Cardiac muscle cell (in vitro differentiated cells and primary cell): ENCODE data around the gene NAA20. TPM values are rescaled to one million over a fixed set of nuclear protein-coding genes. Genes with fewer than 3 reads are reported as not detected.
A peak's percentile ranks its signal among the peaks of the same experiment; 100 is the strongest.

Experiments
- DNase-seq, 2 donors: peaks; one replicate each; pipeline versions ENCODE4 v3.0.0 to v3.0.0-alpha.2; 2010 to 2017; ENCODE audit warnings: low read depth in 1 of 2, low spot score in 1 of 2
- H3K27ac ChIP-seq: fragments of 200-600 bp; sonication (generic); 2 replicates; pipeline ENCODE4 v1.5.1; 2016
- H3K27me3 ChIP-seq: fragments of 200-600 bp; sonication (generic); 2 replicates; pipeline ENCODE4 v1.6.0; 2016; ENCODE audit warnings: control low read depth
- H3K36me3 ChIP-seq: fragments of 200-600 bp; sonication (generic); 2 replicates; pipeline ENCODE4 v1.5.1; 2016; ENCODE audit warnings: control low read depth
- H3K4me1 ChIP-seq: fragments of 200-600 bp; sonication (generic); 2 replicates; pipeline ENCODE4 v1.8.1; 2017; ENCODE audit warnings: low read depth, mild to moderate bottlenecking, mixed run types
- H3K4me3 ChIP-seq: fragments of 200-600 bp; sonication (generic); 2 replicates; pipeline ENCODE4 v1.5.1; 2016; ENCODE audit warnings: mild to moderate bottlenecking
- H3K9me3 ChIP-seq: fragments of 200-600 bp; sonication (generic); 2 replicates; pipeline ENCODE4 v1.5.1; 2017; ENCODE audit warnings: low read depth, mild to moderate bottlenecking, control low read depth
- CTCF ChIP-seq: IDR thresholded peaks from 2 replicates; pipeline ENCODE4 v1.5.1; 2012; ENCODE audit warnings: low read depth, mild to moderate bottlenecking, low read length
- polyA plus RNA-seq: library from polyadenylated mRNA; unstranded; fragments of >200 nt; fragmentation: Nextera tagmentation; extraction: Ambion mirVana; gene quantifications from 2 replicates; pipeline ENCODE4 v1.2.1, GENCODE V29; 2016
- total RNA-seq: library from RNA; depleted of rRNA; stranded (reverse); fragments of >200 nt; gene quantifications from 2 replicates; pipeline ENCODE4 v1.2.3, GENCODE V29; 2016

NAA20 gene
- total and polyA plus RNA-seq, 2 experiments from 2014 or later, result 40.6 to 142 TPM

GRCh38 chr20:19981031-19981451, 36.1 kb upstream of the NAA20 start:
- H3K27me3 ChIP-seq, result no peaks in the 10 kb centered on the region
- peak in 1 of 2 donors; percentile 27 for DNase-seq
- H3K4me3 ChIP-seq, result no peak overlapping the region
- no peak overlapping the region for H3K27ac ChIP-seq
- TF ChIP-seq CTCF, result no peak
- no peaks in the 10 kb centered on the region for H3K36me3 ChIP-seq
- H3K4me1 ChIP-seq, result peaks cover 25% of the 10 kb centered on the region
- no peaks in the 10 kb centered on the region for H3K9me3 ChIP-seq

GRCh38 chr20:19986419-19986818, 30.7 kb upstream of the NAA20 start:
- Histone ChIP-seq H3K4me3 (no peak overlapping the region), H3K36me3 (no peaks in the 10 kb centered on the region), H3K27me3 (no peaks in the 10 kb centered on the region), H3K4me1 (peaks cover 8% of the 10 kb centered on the region), H3K27ac (no peak overlapping the region), H3K9me3 (no peaks in the 10 kb centered on the region)
- peak in 1 of 2 donors; percentile 63 for DNase-seq
- no peak for TF ChIP-seq CTCF

GRCh38 chr20:19987046-19987445, 30.1 kb upstream of the NAA20 start:
- no peak overlapping the region for H3K4me3 ChIP-seq
- H3K27me3 ChIP-seq, result no peaks in the 10 kb centered on the region
- TF ChIP-seq CTCF, result no peak
- H3K9me3 ChIP-seq, result no peaks in the 10 kb centered on the region
- DNase-seq, result no peak
- no peaks in the 10 kb centered on the region for H3K36me3 ChIP-seq
- H3K27ac ChIP-seq, result no peak overlapping the region
- H3K4me1 ChIP-seq, result peaks cover 13% of the 10 kb centered on the region

- Histone ChIP-seq H3K4me3 (no peak overlapping the region), H3K36me3 (no peaks in the 10 kb centered on the region), H3K9me3 (no peaks in the 10 kb centered on the region), H3K4me1 (peaks cover 42% of the 10 kb centered on the region), H3K27ac (peak overlapping the region; percentile 71), H3K27me3 (no peaks in the 10 kb centered on the region)
- no peak for TF ChIP-seq CTCF
- DNase-seq, result no peak
Observed at GRCh38 chr20:19990850-19991249, 26.3 kb upstream of the NAA20 start.

GRCh38 chr20:19991308-19991707, 25.9 kb upstream of the NAA20 start:
- TF ChIP-seq CTCF, result no peak
- H3K27ac ChIP-seq, result peak overlapping the region; percentile 71
- no peaks in the 10 kb centered on the region for H3K9me3 ChIP-seq
- no peak overlapping the region for H3K4me3 ChIP-seq
- peaks cover 42% of the 10 kb centered on the region for H3K4me1 ChIP-seq
- H3K27me3 ChIP-seq, result no peaks in the 10 kb centered on the region
- no peak for DNase-seq
- no peaks in the 10 kb centered on the region for H3K36me3 ChIP-seq

GRCh38 chr20:19991854-19992253, 25.3 kb upstream of the NAA20 start:
- peak in 1 of 2 donors; percentile 68 for DNase-seq
- Histone ChIP-seq H3K9me3 (no peaks in the 10 kb centered on the region), H3K36me3 (peaks cover under 1% of the 10 kb centered on the region), H3K27ac (peak overlapping the region; percentile 71), H3K27me3 (no peaks in the 10 kb centered on the region), H3K4me3 (no peak overlapping the region), H3K4me1 (peaks cover 42% of the 10 kb centered on the region)
- TF ChIP-seq CTCF, result no peak
